ENCODE data around the gene ABCC5.

DNA sequence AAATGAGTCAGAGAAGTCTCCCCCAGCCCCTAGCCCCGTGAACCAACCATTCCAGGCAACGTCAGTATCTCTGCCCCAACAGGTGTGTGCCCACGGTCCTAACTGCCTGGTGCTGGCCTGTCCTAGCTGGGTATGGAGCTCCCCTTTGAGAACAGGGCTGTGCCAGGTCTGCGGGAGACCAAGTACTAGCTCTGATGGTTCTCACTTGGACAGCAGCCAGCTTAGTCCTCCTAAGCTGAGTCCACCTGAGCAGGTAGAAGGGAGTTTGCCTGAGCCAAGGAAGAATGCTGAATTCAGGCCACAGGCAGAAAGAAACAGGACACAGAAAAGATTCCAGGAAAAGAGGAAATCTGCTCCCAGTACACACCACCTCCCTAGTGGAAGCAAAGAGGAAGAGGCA lies 99.9 kb downstream of the ABCC5 start:
- no peak for TF ChIP-seq GATA2 (IDR thresholded peaks at IDR 0.05; ENCODE audit: low read depth, low read length)
- no peak for TF ChIP-seq GATA3 (IDR thresholded peaks at IDR 0.05; ENCODE audit: low read depth, low read length)

All from SH-SY5Y (cell line).